Neuron (in vitro differentiated cells): ENCODE measurements around the gene PTPN11.
"Not testable (repeated sequence)": the region's sequence is repeated elsewhere in the genome, so short reads cannot be mapped to it uniquely, and the experiment has no call there.

Experiments
- H2AFZ ChIP-seq: one replicate; pipeline ENCODE4 v1.6.1; 2013; ENCODE audit warnings: low read depth, mild to moderate bottlenecking, inconsistent platforms, low read length, moderate library complexity
- H3K27me3 ChIP-seq: one replicate; pipeline ENCODE4 v1.6.1; 2013; ENCODE audit warnings: low read length; ENCODE audit not compliant: insufficient read depth
- H3K36me3 ChIP-seq: one replicate; pipeline ENCODE4 v1.6.1; 2013; ENCODE audit warnings: low read length; ENCODE audit not compliant: insufficient read depth
- H3K4me1 ChIP-seq: one replicate; pipeline ENCODE4 v1.6.1; 2013; ENCODE audit warnings: low read length; ENCODE audit not compliant: insufficient read depth
- H3K4me3 ChIP-seq: 2 replicates; pipeline ENCODE4 v1.5.1; 2013; ENCODE audit warnings: mild to moderate bottlenecking, low read length, moderate library complexity
- H3K9me3 ChIP-seq: one replicate; pipeline ENCODE4 v1.6.1; 2013; ENCODE audit warnings: low read length

Gene PTPN11

GRCh38 chr12:112420740-112421139 lies 2.0 kb downstream of the PTPN11 start:
- Histone ChIP-seq H3K36me3 (peaks cover 2% of the 10 kb centered on the region), H2AFZ (no peak overlapping the region), H3K4me3 (no peak overlapping the region), H3K4me1 (peaks cover 18% of the 10 kb centered on the region), H3K9me3 (no peaks in the 10 kb centered on the region), H3K27me3 (no peaks in the 10 kb centered on the region)

- no peaks in the 10 kb centered on the region for H3K27me3 ChIP-seq
Observed at GRCh38 chr12:112421363-112421762, 2.6 kb downstream of the PTPN11 start.

GRCh38 chr12:112422531-112422930 lies 3.8 kb downstream of the PTPN11 start:
- peaks cover 18% of the 10 kb centered on the region for H3K4me1 ChIP-seq
- peaks cover 6% of the 10 kb centered on the region for H3K36me3 ChIP-seq
- H3K9me3 ChIP-seq = no peaks in the 10 kb centered on the region
- H3K27me3 ChIP-seq = no peaks in the 10 kb centered on the region
- no peak overlapping the region for H3K4me3 ChIP-seq
- H2AFZ ChIP-seq = no peak overlapping the region

More at GRCh38 chr12:112421363-112421762, 2.6 kb downstream of the PTPN11 start:
- no peak overlapping the region for H3K4me3 ChIP-seq
- H2AFZ ChIP-seq = no peak overlapping the region
- peaks cover 6% of the 10 kb centered on the region for H3K36me3 ChIP-seq
- H3K4me1 ChIP-seq = peaks cover 18% of the 10 kb centered on the region
- H3K9me3 ChIP-seq = no peaks in the 10 kb centered on the region

GRCh38 chr12:112424126-112424525 lies 5.4 kb downstream of the PTPN11 start:
- H3K4me1 ChIP-seq = peaks cover 15% of the 10 kb centered on the region
- no peaks in the 10 kb centered on the region for H3K27me3 ChIP-seq

GRCh38 chr12:112425582-112426382 lies 7.0 kb downstream of the PTPN11 start:
- Histone ChIP-seq H3K9me3 (no peaks in the 10 kb centered on the region), H3K4me3 (no peak overlapping the region), H3K36me3 (peaks cover 8% of the 10 kb centered on the region), H2AFZ (no peak overlapping the region), H3K4me1 (peaks cover 2% of the 10 kb centered on the region), H3K27me3 (no peaks in the 10 kb centered on the region)

More at GRCh38 chr12:112424126-112424525, 5.4 kb downstream of the PTPN11 start:
- Histone ChIP-seq H3K9me3 (no peaks in the 10 kb centered on the region), H3K36me3 (peaks cover 8% of the 10 kb centered on the region), H3K4me3 (no peak overlapping the region), H2AFZ (no peak overlapping the region)

- H3K36me3 ChIP-seq = peaks cover 11% of the 10 kb centered on the region
- H3K4me3 ChIP-seq = no peak overlapping the region
- H3K9me3 ChIP-seq = no peaks in the 10 kb centered on the region
- H3K4me1 ChIP-seq = no peaks in the 10 kb centered on the region
- H3K27me3 ChIP-seq = no peaks in the 10 kb centered on the region
- no peak overlapping the region for H2AFZ ChIP-seq
Observed at GRCh38 chr12:112427760-112428159, 9.0 kb downstream of the PTPN11 start.

GRCh38 chr12:112430929-112431328 lies 12.2 kb downstream of the PTPN11 start:
- H3K4me3 ChIP-seq = no peak overlapping the region

GRCh38 chr12:112431965-112432364 lies 13.2 kb downstream of the PTPN11 start:
- no peaks in the 10 kb centered on the region for H3K27me3 ChIP-seq
- H3K9me3 ChIP-seq = no peaks in the 10 kb centered on the region
- H3K4me3 ChIP-seq = no peak overlapping the region
- H3K4me1 ChIP-seq = peaks cover 5% of the 10 kb centered on the region
- H3K36me3 ChIP-seq = peaks cover 6% of the 10 kb centered on the region
- H2AFZ ChIP-seq = no peak overlapping the region

More at GRCh38 chr12:112430929-112431328, 12.2 kb downstream of the PTPN11 start:
- H3K4me1 ChIP-seq = no peaks in the 10 kb centered on the region
- no peak overlapping the region for H2AFZ ChIP-seq
- peaks cover 7% of the 10 kb centered on the region for H3K36me3 ChIP-seq
- no peaks in the 10 kb centered on the region for H3K9me3 ChIP-seq
- no peaks in the 10 kb centered on the region for H3K27me3 ChIP-seq

GRCh38 chr12:112433551-112433950 lies 14.8 kb downstream of the PTPN11 start:
- Histone ChIP-seq H3K36me3 (peaks cover 3% of the 10 kb centered on the region), H3K9me3 (no peaks in the 10 kb centered on the region), H2AFZ (no peak overlapping the region), H3K27me3 (no peaks in the 10 kb centered on the region), H3K4me3 (no peak overlapping the region), H3K4me1 (peaks cover 5% of the 10 kb centered on the region)

- H3K36me3 ChIP-seq, H3K27me3 ChIP-seq, H3K9me3 ChIP-seq, H3K4me3 ChIP-seq, H2AFZ ChIP-seq, H3K4me1 ChIP-seq: not testable (repeated sequence)
Observed at GRCh38 chr12:112438645-112439044, 19.9 kb downstream of the PTPN11 start.

GRCh38 chr12:112439769-112440168 lies 21.0 kb downstream of the PTPN11 start:
- Histone ChIP-seq H3K36me3 (peaks cover 4% of the 10 kb centered on the region), H3K4me3 (no peak overlapping the region), H3K4me1 (peaks cover 5% of the 10 kb centered on the region), H3K27me3 (no peaks in the 10 kb centered on the region), H2AFZ (no peak overlapping the region), H3K9me3 (no peaks in the 10 kb centered on the region)

GRCh38 chr12:112440653-112441052 lies 21.9 kb downstream of the PTPN11 start:
- H3K4me3 ChIP-seq, H3K27me3 ChIP-seq, H3K9me3 ChIP-seq, H3K36me3 ChIP-seq, H2AFZ ChIP-seq, H3K4me1 ChIP-seq: not testable (repeated sequence)

- no peak overlapping the region for H2AFZ ChIP-seq
- H3K36me3 ChIP-seq = peaks cover 20% of the 10 kb centered on the region
- H3K9me3 ChIP-seq = no peaks in the 10 kb centered on the region
- H3K4me1 ChIP-seq = no peaks in the 10 kb centered on the region
- no peak overlapping the region for H3K4me3 ChIP-seq
- H3K27me3 ChIP-seq = no peaks in the 10 kb centered on the region
Observed at GRCh38 chr12:112443916-112444315, 25.2 kb downstream of the PTPN11 start.
